Activated naive CD4-positive, alpha-beta T cell treated with anti-CD3 and anti-CD28 coated beads for 36 hours (primary cell): ENCODE data around the gene GRK1. TPM values are rescaled to one million over a fixed set of nuclear protein-coding genes. Genes with fewer than 3 reads are reported as not detected.

Source experiments
- CTCF ChIA-PET: fragments of 350-600 bp; sonication (Branson Sonifier 250); formaldehyde crosslinking; loops from one replicate; lab custom pipeline; 2021; ENCODE audit warnings: antibody characterized with exemption; lab: Charles Lee
- DNase-seq: peaks from one replicate; pipeline ENCODE4 v3.0.0-alpha.2; 2020
- H3K27ac Mint-ChIP-seq: one replicate; pipeline ENCODE4 v1.8.0; 2021; ENCODE audit warnings: mild to moderate bottlenecking, mixed read lengths
- H3K27me3 Mint-ChIP-seq: one replicate; pipeline ENCODE4 v1.8.0; 2021; ENCODE audit warnings: low read depth, mixed read lengths
- H3K36me3 Mint-ChIP-seq: one replicate; pipeline ENCODE4 v1.8.0; 2021; ENCODE audit warnings: low read depth, mixed read lengths
- H3K4me1 Mint-ChIP-seq: one replicate; pipeline ENCODE4 v1.8.0; 2021; ENCODE audit warnings: low read depth, mixed read lengths
- H3K4me3 Mint-ChIP-seq: one replicate; pipeline ENCODE4 v1.8.0; 2021; ENCODE audit warnings: mild to moderate bottlenecking, moderate library complexity, mixed read lengths
- H3K9me3 Mint-ChIP-seq: one replicate; pipeline ENCODE4 v1.8.0; 2021; ENCODE audit warnings: mixed read lengths
- intact Hi-C: fragments of 100-400 bp; cut with micrococcal nuclease; formaldehyde crosslinking; loops from one replicate; pipeline ENCODE4 v1.15.1; 2023
- total RNA-seq, 2 experiments: library from RNA; stranded (reverse); gene quantifications; one replicate each; pipeline ENCODE4 v1.2.3, GENCODE V29; 2021

Gene GRK1
- total RNA-seq, 2 experiments from 2014 or later = 0.10 TPM; not detected in 1

DNA sequence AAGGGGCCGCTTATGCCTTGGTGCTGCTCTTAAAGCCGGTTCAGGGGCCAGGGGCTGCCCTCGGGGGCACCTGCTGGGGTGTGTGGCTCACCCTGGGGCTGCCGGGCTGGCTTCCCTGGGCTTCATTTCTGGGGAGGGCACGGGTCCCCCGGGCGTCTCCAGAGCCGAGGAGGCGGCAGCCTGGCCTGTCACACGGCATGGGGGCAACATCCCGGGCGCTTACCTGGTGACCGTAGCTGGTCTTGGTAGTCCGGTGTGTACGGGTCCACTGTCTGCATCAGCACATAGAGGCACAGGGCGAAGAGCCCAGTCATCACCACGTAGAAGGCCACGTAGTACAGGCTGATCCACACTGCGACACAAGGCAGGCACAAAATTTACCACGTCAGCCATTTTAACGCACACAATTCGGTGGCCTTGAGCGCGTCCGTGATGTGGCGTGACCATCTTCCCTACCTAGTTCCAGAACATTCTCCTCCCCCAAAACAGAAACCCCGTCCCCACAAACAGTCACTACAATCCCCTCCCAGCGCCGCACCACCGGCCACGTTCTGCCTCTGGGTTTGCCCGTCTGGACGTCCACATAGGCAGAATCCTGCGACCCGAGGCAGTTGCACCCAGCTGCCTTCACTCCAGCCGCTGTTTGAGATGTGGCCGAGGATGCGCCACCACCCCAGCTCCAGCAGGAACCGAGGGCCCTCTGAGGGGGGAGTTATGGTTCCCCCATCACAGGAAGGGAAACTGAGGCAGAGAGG lies 12.3 kb upstream of the GRK1 start:
- DNase-seq = peak; percentile 1
- H3K4me3 Mint-ChIP-seq = no peak overlapping the region
- CTCF ChIA-PET = interaction anchor here (0.6 kb wide), 1 partner anchor 8 kb away, joined by 8 read pairs; no protein-coding TSS in a partner anchor
- H3K27me3 Mint-ChIP-seq = no peaks in the 10 kb centered on the region
- H3K36me3 Mint-ChIP-seq = no peaks in the 10 kb centered on the region
- H3K27ac Mint-ChIP-seq = no peak overlapping the region
- peaks cover 4% of the 10 kb centered on the region for H3K4me1 Mint-ChIP-seq
- no peaks in the 10 kb centered on the region for H3K9me3 Mint-ChIP-seq
- intact Hi-C loops = no loop called here

DNA sequence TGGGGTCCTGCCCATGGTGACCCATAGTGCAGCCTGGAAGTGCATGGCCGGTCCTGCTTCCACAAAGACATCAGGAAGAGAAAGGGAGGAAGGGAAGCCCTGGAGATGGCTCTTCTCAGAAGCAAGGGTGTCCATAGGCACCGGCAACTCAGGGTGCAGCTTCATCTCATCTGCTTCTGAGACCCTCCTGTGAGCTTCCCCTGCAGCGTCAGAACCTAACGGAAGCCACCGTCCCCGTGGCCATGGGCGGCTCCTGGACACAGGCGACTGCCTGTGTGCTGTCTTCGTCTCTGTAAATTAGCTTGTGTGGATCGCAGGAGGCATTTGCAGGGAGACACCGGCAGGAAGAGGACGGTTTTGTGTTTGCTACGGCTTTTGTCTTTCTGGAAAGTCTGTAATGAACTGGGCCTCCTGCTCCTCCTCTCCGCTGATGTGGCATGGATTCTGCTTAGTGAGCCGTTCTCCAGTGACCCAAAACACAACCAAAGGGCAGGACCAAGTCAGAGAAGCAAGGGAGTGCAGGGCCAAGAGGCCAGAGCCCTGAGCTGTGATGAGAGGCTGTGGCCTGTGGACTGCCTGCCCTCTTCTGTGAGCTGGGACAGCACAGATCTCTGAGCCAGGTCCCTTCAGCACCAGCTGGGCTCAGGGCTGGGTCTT lies 11.5 kb upstream of the GRK1 start:
- intact Hi-C loops = no loop called here
- Mint-ChIP-seq H3K9me3 (no peaks in the 10 kb centered on the region), H3K36me3 (no peaks in the 10 kb centered on the region), H3K27me3 (no peaks in the 10 kb centered on the region), H3K4me1 (peaks cover 4% of the 10 kb centered on the region), H3K4me3 (no peak overlapping the region), H3K27ac (no peak overlapping the region)
- CTCF ChIA-PET = no interaction called here
- DNase-seq = peak; percentile 2

DNA sequence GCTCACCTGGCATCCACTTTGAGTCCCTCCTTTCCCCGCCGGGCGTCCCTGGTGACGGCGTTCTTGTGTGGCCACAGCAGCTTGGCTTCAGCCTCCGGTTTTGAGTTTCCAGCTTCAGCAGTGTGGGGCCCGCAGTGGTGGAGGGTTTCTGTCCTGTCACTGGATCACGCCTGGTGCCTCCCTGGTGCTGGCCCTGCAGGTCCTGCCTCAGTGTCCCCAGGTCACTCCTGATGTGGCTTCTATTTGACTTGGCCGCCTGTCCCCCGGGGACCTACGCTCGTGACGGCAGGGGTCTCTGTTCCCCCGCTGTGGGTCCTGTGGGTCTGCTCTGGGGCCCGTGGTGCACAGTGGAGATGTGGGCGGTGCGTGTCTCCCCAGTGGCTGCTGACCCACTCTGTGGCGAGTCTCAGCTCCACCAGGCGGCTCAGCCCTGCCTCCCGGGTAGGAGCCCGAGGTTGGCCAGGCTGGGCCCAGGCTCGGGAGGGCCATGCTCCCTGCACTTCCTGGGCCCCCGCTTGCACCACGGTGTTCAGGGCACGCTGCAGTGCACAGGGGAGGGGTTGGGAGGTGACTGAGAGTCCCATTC lies 10.9 kb upstream of the GRK1 start:
- DNase-seq = peak; percentile 1
- peaks cover 3% of the 10 kb centered on the region for H3K9me3 Mint-ChIP-seq
- no peaks in the 10 kb centered on the region for H3K27me3 Mint-ChIP-seq

DNA sequence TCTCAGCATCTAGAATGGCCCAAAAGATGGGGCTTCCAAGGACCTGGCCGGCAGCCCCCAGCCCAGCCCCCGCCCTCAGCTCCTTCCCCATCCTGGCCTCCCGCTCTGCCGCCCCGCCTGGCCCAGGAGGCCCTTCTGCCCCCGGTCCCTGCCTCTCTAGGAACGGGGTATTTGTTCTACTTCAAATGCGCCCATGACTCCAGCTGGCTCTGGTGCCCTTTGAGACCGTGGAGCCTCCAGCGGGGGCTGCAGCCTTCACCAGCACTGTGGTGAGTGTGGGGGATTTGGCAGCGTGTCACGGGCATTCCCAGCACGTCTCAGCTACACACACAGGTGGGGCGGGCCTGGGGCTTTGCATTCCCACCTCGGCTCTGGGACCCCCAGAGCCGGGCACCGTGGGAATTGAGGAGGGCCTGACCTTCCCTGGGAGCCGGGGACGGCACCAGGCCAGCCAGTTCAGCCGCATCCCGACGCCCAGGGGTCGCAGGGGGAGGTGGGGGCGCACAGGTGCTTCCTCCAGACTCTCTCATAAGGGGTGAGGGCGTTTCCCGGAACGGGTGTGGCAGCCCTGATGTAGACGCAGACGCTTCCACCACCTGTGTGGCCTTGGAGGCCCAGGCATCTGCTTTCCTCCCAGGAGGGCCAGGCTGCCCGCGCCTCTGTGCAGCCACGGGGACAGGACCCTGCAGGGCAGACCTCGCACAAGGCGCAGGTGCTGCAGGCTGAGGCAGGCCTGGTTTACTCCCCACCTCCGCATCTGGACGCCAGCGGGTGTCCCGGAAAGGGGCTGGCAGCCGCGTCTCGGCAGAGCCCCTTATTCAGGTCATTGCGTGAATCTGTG lies 10.0 kb upstream of the GRK1 start:
- Mint-ChIP-seq H3K27ac (no peak overlapping the region), H3K4me3 (no peak overlapping the region), H3K4me1 (peaks cover 4% of the 10 kb centered on the region), H3K9me3 (peaks cover 11% of the 10 kb centered on the region), H3K27me3 (no peaks in the 10 kb centered on the region), H3K36me3 (no peaks in the 10 kb centered on the region)
- intact Hi-C loops = no loop called here
- DNase-seq = peak; percentile 3
- CTCF ChIA-PET = no interaction called here

More for the DNA sequence above, 10.9 kb upstream of the GRK1 start:
- intact Hi-C loops = no loop called here
- no peaks in the 10 kb centered on the region for H3K36me3 Mint-ChIP-seq
- no peak overlapping the region for H3K4me3 Mint-ChIP-seq
- CTCF ChIA-PET = no interaction called here
- no peak overlapping the region for H3K27ac Mint-ChIP-seq
- peaks cover 4% of the 10 kb centered on the region for H3K4me1 Mint-ChIP-seq

DNA sequence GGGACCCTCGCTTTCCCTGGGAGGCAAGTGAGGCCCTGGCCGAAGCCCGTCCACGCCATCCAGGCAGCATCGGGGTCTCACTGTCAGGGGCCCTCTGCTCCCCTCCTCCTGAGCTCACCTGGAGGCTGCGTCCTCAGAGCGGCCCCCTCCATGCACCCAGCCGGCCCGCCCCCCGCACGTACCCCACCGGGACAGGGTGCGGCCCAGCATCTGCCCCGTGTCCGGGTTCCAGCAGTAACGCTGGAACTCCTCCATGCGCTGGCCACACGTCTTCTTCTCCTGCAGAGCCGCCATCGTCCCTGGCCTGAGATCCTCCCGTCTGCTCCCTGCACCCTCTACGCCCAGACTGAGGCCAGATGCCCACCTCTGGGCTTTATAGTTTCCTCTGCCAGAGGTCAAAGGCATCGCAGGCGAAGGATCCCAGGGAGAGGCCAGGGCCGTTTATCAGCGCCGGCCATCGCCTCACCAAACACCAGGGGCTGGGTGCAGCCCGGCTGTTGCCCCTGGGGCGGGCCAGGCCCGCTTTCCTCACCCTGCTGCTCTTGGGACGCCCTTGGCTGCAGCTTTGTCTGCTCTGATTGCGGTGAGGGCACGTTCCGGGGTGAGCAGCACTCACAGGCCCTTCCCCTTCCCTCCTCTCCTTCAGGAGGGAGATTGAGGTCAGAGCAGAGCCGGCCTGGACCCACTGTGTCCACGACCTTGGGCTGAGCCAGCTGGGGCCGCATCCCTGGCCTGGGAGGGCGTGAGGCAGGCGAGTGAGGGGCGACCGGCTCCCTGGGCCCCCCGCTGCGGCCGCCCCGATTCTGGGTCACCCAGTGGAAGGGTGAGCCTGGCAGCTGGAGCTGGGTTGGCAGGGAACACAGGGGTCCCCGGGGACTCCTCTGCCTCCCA lies 8.9 kb upstream of the GRK1 start, which contains the start of gene ATP4B:
ATP4B (minus strand) TSS at position 348 of the 891 bp plus-strand sequence; CDS start at position 294, 54 bp downstream.
- Mint-ChIP-seq H3K36me3 (no peaks in the 10 kb centered on the region), H3K27ac (no peak within 1 kb of the TSS), H3K9me3 (peaks cover 11% of the 10 kb centered on the region), H3K4me3 (no peak within 1 kb of the TSS), H3K4me1 (peaks cover 4% of the 10 kb centered on the region), H3K27me3 (no peaks in the 10 kb centered on the region)
- CTCF ChIA-PET = no interaction called here
- DNase-seq = peak; percentile 3
- intact Hi-C loops = no loop called here

DNA sequence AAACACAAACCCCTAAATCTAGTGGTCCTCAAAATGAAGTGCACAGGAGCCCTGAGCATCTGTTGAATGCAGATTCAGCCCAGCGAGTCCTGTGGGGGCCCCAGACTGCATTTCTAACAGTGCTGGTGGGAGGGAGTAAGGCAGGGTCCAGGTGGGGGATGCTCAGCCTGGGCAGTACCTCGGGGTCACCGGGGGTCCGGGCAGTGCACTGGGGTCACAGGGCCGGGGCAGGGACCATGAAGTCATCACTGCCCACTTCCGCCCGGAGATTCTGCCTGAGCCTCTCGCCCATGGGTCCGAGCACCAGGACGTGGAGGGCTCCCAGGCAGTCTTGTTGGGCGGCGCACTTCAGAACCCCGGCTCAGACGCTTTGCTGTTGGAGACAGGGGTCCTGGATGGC lies 8.2 kb upstream of the GRK1 start:
- Mint-ChIP-seq H3K4me3 (no peak overlapping the region), H3K27me3 (no peaks in the 10 kb centered on the region), H3K36me3 (no peaks in the 10 kb centered on the region), H3K27ac (no peak overlapping the region), H3K9me3 (peaks cover 11% of the 10 kb centered on the region), H3K4me1 (peaks cover 2% of the 10 kb centered on the region)
- CTCF ChIA-PET = no interaction called here
- no peak for DNase-seq
- intact Hi-C loops = no loop called here

DNA sequence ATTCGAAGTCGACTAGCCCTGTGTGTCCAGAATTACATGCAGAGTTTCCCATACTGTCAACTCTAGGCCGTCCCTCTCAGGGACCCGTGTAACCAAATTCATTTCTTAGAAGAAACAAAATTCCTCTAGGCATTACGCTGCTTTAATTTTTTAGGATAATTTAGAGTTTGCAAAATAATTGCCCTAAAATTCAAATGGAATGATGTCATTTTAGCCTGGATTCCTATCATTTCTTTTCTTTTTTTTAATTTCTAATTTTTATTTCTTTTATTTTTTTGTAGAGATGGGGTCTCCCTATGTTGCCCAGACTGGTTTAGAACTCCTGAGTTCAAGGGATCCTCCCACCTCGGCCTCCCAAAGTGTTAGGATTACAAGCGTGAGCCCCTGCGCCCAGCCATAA lies 7.7 kb upstream of the GRK1 start:
- CTCF ChIA-PET = no interaction called here
- intact Hi-C loops = no loop called here
- no peak overlapping the region for H3K27ac Mint-ChIP-seq
- no peak overlapping the region for H3K4me3 Mint-ChIP-seq
- peaks cover 11% of the 10 kb centered on the region for H3K9me3 Mint-ChIP-seq
- no peaks in the 10 kb centered on the region for H3K27me3 Mint-ChIP-seq
- no peak for DNase-seq
- H3K36me3 Mint-ChIP-seq = no peaks in the 10 kb centered on the region
- H3K4me1 Mint-ChIP-seq = no peaks in the 10 kb centered on the region

DNA sequence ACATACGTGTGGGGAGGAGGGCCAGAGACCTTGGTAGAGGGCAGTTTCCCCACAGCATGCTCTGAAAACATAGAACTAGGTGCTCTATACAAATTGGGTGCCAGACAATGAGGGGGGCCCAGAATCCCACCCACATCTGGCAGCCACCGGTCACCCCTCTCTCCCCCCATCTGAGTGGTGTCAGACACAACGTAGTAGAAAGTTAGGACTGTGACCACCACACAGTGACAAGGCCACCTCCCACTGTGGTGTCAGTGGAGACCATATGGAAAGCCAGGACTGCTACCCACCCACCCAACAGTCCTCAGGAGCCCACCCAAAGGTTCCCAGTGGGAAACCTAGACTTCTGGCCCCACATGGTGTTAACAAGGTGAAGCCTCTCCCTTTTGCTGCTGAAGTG lies 7.0 kb upstream of the GRK1 start:
- H3K4me1 Mint-ChIP-seq = no peaks in the 10 kb centered on the region
- DNase-seq = peak; percentile 1
- no peaks in the 10 kb centered on the region for H3K36me3 Mint-ChIP-seq
- CTCF ChIA-PET = no interaction called here
- H3K27ac Mint-ChIP-seq = no peak overlapping the region
- peaks cover 11% of the 10 kb centered on the region for H3K9me3 Mint-ChIP-seq
- intact Hi-C loops = no loop called here
- H3K4me3 Mint-ChIP-seq = no peak overlapping the region
- H3K27me3 Mint-ChIP-seq = no peaks in the 10 kb centered on the region

DNA sequence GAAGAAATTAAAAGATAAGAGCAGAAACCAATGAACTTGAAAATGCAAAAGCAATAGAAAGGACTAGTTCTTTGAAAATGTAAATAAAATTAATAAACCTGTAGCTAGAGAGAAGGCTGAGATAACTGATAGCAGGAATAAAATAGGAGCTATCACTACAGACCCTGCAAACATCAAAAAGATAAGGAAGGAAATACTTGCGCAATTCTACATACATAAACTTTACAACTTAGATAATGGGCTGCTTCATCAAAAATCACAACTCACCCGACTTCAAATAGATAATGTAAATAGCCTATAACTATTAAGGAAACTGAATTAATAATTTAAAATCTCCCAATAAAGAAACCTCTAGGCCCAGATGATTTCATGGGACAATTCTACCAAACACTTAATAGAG lies 5.5 kb upstream of the GRK1 start:
- Mint-ChIP-seq H3K36me3 (no peaks in the 10 kb centered on the region), H3K4me3 (no peak overlapping the region), H3K27me3 (no peaks in the 10 kb centered on the region), H3K9me3 (peaks cover 11% of the 10 kb centered on the region), H3K4me1 (no peaks in the 10 kb centered on the region), H3K27ac (no peak overlapping the region)
- intact Hi-C loops = no loop called here
- CTCF ChIA-PET = no interaction called here
- no peak for DNase-seq

DNA sequence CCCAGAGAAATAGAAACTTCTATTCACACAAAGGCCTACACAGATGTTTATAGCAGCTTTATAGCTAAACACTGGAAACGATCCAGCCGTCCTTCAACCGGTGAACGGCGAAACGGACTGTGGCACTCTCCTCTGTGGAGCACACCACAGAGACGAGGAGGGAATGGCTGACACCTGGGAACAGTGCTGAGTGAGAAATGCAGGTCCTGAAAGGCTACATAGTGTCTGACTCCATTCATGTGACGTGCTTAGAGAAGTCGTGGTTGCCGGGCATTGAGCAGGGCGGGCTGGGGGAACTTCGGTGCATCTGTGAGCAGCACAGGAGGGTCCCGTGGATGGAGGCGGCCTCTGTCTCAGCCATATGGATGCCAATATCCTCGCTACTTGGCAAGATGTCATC lies 3.1 kb upstream of the GRK1 start:
- DNase-seq = peak; percentile 0

DNA sequence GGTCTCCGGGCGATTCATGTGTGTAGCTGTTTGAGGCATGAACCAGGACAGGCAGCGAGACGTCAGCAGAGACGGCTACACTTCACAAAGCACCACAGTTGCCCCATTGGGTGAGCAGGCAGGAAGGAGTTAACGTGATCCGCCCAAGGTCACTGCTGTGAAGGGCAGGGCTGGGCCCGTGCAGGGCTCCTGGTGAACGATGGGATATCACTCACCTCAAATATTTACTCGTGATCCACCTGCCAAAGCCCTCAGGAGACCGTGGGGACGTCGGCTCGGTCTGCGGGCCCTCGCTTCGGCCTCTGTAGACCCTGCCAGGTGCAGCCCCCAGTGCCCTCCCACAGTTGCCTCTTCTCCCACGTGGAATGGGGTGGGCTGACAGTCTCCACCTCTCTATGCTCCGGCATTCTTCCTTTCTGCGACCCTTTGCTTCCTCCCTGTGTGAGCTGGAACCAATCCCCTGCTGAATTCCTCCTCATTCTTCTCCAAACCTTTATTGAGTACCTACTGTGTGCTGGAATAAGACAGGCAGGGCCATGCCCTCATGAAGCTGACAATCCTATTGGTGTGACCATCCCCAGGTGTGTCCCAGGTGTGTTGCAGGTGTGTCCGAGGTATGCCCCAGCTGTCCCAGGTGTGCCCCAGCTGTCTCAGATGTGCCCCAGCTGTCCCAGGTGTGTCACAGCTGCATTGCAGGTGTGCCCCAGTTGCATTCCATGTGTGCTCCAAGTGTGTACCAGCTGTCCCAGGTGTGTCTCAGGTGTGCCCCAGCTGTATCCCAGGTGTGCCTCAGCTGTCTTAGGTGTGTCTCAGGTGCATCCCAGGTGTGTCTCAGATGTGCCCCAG lies 2.0 kb upstream of the GRK1 start:
- Mint-ChIP-seq H3K4me1 (no peaks in the 10 kb centered on the region), H3K36me3 (no peaks in the 10 kb centered on the region), H3K9me3 (peaks cover 11% of the 10 kb centered on the region), H3K27ac (no peak overlapping the region), H3K27me3 (no peaks in the 10 kb centered on the region), H3K4me3 (no peak overlapping the region)
- intact Hi-C loops = no loop called here
- peak; percentile 3 for DNase-seq
- CTCF ChIA-PET = no interaction called here

More for the DNA sequence above, 3.1 kb upstream of the GRK1 start:
- CTCF ChIA-PET = no interaction called here
- Mint-ChIP-seq H3K36me3 (no peaks in the 10 kb centered on the region), H3K4me1 (no peaks in the 10 kb centered on the region), H3K27me3 (no peaks in the 10 kb centered on the region), H3K9me3 (peaks cover 11% of the 10 kb centered on the region), H3K27ac (no peak overlapping the region), H3K4me3 (no peak overlapping the region)
- intact Hi-C loops = no loop called here
